ENCODE data around the gene TRA2A.

- TF ChIP-seq POLR2A (IDR thresholded peaks at IDR 0.05) (no peak), CTCF (IDR thresholded peaks at IDR 0.05) (no peak)
Measured at GRCh38 chr7:23469150-23469960, 62.4 kb downstream of the TRA2A start.
